ENCODE data around the gene ZNF892. TPM values are rescaled to one million over a fixed set of nuclear protein-coding genes. Genes with fewer than 3 reads are reported as not detected.

The ZNF892 gene
- total and polyA plus RNA-seq, 2 of the 4 experiments (the other 2 are of a cell fraction), result 0.46 to 2.7 TPM

DNA sequence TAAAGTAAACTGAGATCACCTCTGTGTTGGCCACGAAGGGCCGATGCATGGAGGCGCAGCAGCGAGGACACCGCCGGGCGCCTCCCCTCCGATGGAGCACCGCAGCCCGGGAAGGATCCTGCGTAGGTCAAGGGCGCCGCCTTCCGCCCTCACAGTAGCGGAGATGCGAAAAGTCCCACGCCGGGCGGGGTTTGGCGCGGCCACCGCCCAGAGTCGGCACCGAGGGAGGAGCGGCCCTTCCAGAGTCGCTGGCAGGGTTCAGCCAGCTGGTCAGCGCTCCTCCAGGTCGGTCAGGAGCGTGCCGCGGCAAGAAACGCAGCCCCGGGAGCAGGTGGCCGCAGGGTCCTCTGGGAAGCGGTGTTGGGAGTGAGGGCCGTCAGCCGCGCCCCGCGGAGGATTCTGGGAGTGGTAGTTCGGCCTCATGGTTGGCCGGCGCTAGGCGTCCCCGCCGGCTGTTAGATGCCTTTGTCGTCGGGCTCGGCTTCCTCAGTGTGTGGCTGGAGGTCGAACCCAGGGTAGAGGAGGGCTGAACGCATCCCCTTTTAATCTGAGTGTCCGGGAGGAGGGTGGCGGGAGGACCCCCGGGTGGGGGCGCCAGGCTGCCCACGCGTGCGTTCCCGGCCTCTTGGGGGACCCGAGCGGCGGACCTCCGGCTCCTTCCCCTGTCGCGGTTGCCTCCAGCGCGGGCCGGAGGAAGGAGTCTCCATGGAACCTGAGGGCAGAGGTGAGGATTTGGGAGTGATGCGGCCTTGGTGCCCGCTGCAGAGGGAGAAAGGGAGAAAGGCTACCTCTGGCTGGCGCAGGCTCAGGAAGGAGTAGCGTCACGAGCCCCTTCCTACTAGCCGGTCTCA lies at the start of gene ZNF892 (continued):
- TF ChIP-seq ELK1 (IDR thresholded peaks at IDR 0.05; ENCODE audit: borderline replicate concordance, low read depth, low read length) (no peak), MAFK (IDR thresholded peaks at IDR 0.05; ENCODE audit: low read depth, low read length) (no peak)

DNA sequence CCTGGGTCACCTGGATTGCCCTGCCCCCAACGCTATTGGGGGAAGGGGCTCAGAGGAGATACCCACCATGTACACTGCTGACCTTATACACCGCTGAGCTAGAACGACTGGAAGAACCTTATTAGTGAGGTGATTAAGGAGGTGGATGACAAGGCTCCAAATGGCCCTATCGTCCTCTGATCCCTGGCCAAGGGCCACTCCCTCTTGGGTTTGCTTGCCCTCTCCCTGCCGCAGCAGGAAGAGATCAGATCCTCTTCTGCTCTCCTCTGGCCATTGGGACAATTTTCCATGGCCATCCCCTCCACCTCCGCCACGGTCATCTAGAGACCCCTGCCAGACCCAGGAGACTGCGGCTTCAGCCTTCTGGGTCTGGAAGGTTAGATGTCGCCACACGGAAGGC lies 48.9 kb upstream of the ZNF892 start:
- H3K9ac ChIP-seq (ENCODE audit: low read depth, low read length), result peak overlapping the region; percentile 79
- peak overlapping the region; percentile 97 for H2AFZ ChIP-seq (replicated peaks; ENCODE audit: low read length, poor library complexity)
- H3K9me1 ChIP-seq (ENCODE audit: insufficient read depth, low read length), result 0 out of 2 replicates have a peak, but pooled peaks cover 2% of the 10 kb centered on the region
- no TSS peak for BruUV-seq (replicated peaks)
- H3K27me3 ChIP-seq (ENCODE audit: control insufficient read depth, insufficient read depth, low read length), result no peaks in the 10 kb centered on the region
- no peak overlapping the region; the same call in 1 of the 2 replicates for H3K27ac ChIP-seq (ENCODE audit: insufficient read depth, low read length)
- H3K36me3 ChIP-seq (ENCODE audit: control insufficient read depth, insufficient read depth, low read length), result peaks cover 28% of the 10 kb centered on the region
- H3K4ac ChIP-seq (ENCODE audit: low read depth, low read length), result peak overlapping the region; percentile 88
- H4K91ac ChIP-seq (ENCODE audit: insufficient read depth, low read depth, low read length), result no peak overlapping the region
- ChIA-PET POLR2A (ENCODE audit: unreplicated experiment) (no interaction called here), CTCF (no interaction called here)
- intact Hi-C loops (cut with micrococcal nuclease), result no loop called here
- no peak for DNase-seq
- in situ Hi-C loops (cut with MboI; ENCODE audit: low sequenced_read_pairs), result no loop called here
- H3K9me3 ChIP-seq (ENCODE audit: control insufficient read depth, insufficient read depth, low read length), result peaks cover 29% of the 10 kb centered on the region
- WGBS, 2 experiments (ENCODE audit: extremely low coverage in 2 of 2, insufficient read length in 1 of 2), result 24% methylated on average over 2 of the region's 10 CpGs; no CpG with 5 or more reads in 1 of the 2 experiments
- no peak for ATAC-seq (ENCODE audit: low read depth)
- dilution Hi-C loops (cut with HindIII; ENCODE audit: low sequenced_read_pairs, unreplicated experiment), result no loop called here
- 0 out of 2 replicates have a peak overlapping the region, but pooled peaks have one; percentile 3 for H3K14ac ChIP-seq (replicated peaks; ENCODE audit: low read depth, low read length)
- H3K4me3 ChIP-seq (ENCODE audit: insufficient read depth, low read depth, low read length), result peak overlapping the region; percentile 75
- peaks cover 4% of the 10 kb centered on the region; the same call in 1 of the 2 replicates for H3K4me1 ChIP-seq (ENCODE audit: control insufficient read depth, insufficient read depth, low read length)
- peak overlapping the region; percentile 97 to 98; a peak in 2 of 4 replicates for H4K8ac ChIP-seq (ENCODE audit: low read depth in 2 of 2, low read length in 2 of 2)
- H3K56ac ChIP-seq (ENCODE audit: extremely low read depth, insufficient read depth, low read length), result no peak overlapping the region
- H3K4me2 ChIP-seq (ENCODE audit: low read depth, low read length), result peak overlapping the region; percentile 94
- no peaks in the 10 kb centered on the region for H4K20me1 ChIP-seq (ENCODE audit: insufficient read depth, low read length)
- H3K79me1 ChIP-seq (ENCODE audit: low read depth in 1 of 2, low read length in 2 of 2), result peaks cover 17 to 21% of the 10 kb centered on the region in 2 experiments
- no peak overlapping the region for H2BK120ac ChIP-seq (ENCODE audit: low read depth, low read length)
- H2AK9ac ChIP-seq (replicated peaks; ENCODE audit: low read depth, low read length, poor library complexity), result peak overlapping the region; percentile 90
- TF ChIP-seq CEBPB (IDR thresholded peaks at IDR 0.05; ENCODE audit: low read depth, low read length) (no peak), NFE2L2 (IDR thresholded peaks at IDR 0.05; ENCODE audit: low read depth, low read length) (no peak), MAZ (IDR thresholded peaks at IDR 0.05; ENCODE audit: borderline replicate concordance, low read depth, low read length) (no peak), BHLHE40 (IDR thresholded peaks at IDR 0.05; ENCODE audit: low read depth, low read length) (no peak), MAFK (IDR thresholded peaks at IDR 0.05; ENCODE audit: low read depth, low read length) (no peak)
- no peak overlapping the region for H2BK5ac ChIP-seq (ENCODE audit: low read depth, low read length, poor library complexity, severe bottlenecking)
- peak overlapping the region; percentile 70; the same call in 1 of the 2 replicates for H2AK5ac ChIP-seq (ENCODE audit: low read depth, low read length)
- no peak overlapping the region for H3K18ac ChIP-seq (ENCODE audit: low read depth, low read length)
- peak overlapping the region; percentile 100; the same call in 1 of the 2 replicates for H3K23ac ChIP-seq (ENCODE audit: low read depth, low read length)
- no peak overlapping the region for H2BK15ac ChIP-seq (ENCODE audit: low read depth, low read length)
- H4K5ac ChIP-seq (ENCODE audit: low read depth, low read length), result peak overlapping the region; percentile 29; the same call in 1 of the 2 replicates
- no peak overlapping the region for H2BK20ac ChIP-seq (ENCODE audit: low read depth, low read length)
